GM12865 (cell line): ENCODE data around the gene SULF2.

Source experiments
- DNase-seq: peaks from one replicate; pipeline ENCODE4 v3.0.0; 2010; ENCODE audit warnings: low read depth
- H3K4me3 ChIP-seq: 2 replicates; pipeline ENCODE4 v1.5.1; 2011; ENCODE audit warnings: mild to moderate bottlenecking, low read depth, low read length, control low read depth
- CTCF ChIP-seq: IDR thresholded peaks from 2 replicates; pipeline ENCODE4 v1.5.1; 2011; ENCODE audit warnings: low read length, control low read depth, low read depth, inconsistent platforms; ENCODE audit not compliant: insufficient read depth; ENCODE audit errors: missing control alignments

The SULF2 gene

GRCh38 chr20:47818016-47818415 is 32.7 kb upstream of the SULF2 start:
- no peak overlapping the region for H3K4me3 ChIP-seq
- no peak for TF ChIP-seq CTCF
- DNase-seq = no peak

GRCh38 chr20:47817573-47817972 is 32.3 kb upstream of the SULF2 start:
- H3K4me3 ChIP-seq = no peak overlapping the region
- no peak for DNase-seq
- TF ChIP-seq CTCF = no peak

DNA sequence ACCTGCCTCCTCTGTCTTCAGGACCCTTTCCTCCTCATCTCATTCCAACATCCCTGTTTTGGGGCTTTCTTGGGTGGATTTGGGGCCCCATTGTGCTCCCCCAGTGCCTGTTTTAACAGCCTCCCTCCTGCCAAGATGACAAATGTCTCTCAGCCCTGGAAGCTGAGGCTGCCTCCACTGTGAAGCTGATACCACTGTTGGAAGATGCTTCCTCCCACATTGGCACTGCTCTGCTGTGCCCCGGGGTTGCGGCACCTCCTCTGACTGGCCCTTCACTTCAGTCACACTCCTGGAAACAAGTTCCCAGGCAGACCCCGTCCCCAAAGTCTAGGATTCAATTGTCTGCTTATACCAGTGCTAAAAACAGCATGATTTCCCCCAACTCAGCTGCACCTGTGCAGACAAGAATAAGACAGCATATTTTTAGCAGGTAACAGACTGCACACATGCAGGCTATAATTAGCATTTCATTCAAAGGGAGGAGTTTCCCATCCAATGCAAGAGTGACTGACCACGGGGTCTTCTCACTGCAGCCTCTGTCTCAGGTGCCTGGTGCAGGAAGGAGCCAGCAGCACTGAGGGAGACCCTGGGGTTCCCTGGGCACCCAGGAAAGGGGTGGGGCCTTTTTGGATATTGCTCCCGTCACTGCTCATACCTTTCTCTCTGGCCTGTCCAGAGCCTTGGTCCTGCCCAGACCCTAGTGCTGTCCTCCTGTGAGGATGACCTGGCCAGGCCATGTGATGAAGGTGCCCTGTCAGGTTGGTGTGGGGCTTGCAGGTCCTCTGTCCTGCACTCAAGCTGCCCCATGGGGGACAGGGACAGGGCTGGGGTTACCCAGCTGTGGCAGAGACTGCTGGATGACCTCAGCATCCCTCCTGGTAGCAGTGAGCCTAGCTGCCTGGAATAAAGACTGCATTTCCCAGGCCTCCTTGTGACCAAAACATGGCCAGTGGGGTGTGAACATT is 31.5 kb upstream of the SULF2 start:
- no peak overlapping the region for H3K4me3 ChIP-seq
- no peak for TF ChIP-seq CTCF
- DNase-seq = no peak

GRCh38 chr20:47815866-47816265 is 30.6 kb upstream of the SULF2 start:
- no peak for DNase-seq
- H3K4me3 ChIP-seq = no peak overlapping the region
- no peak for TF ChIP-seq CTCF

- no peak overlapping the region for H3K4me3 ChIP-seq
- no peak for TF ChIP-seq CTCF
Measured at GRCh38 chr20:47815416-47815806, 30.1 kb upstream of the SULF2 start.

GRCh38 chr20:47814632-47815415 is 29.5 kb upstream of the SULF2 start:
- H3K4me3 ChIP-seq = no peak overlapping the region
- no peak for DNase-seq
- no peak for TF ChIP-seq CTCF

More at GRCh38 chr20:47815416-47815806, 30.1 kb upstream of the SULF2 start:
- DNase-seq = no peak
